HG02870 (cell line): ENCODE data around the gene INPP5D.
"Not testable (repeated sequence)": the region's sequence is repeated elsewhere in the genome, so short reads cannot be mapped to it uniquely, and the experiment has no call there.

ENCODE experiments used
- ATAC-seq: cut with Tn5 transposase; IDR thresholded peaks from one replicate; pipeline ENCODE4 v1.9.1; 2021; ENCODE audit warnings: mild to moderate bottlenecking, moderate library complexity; ENCODE audit not compliant: unreplicated experiment

INPP5D gene

DNA sequence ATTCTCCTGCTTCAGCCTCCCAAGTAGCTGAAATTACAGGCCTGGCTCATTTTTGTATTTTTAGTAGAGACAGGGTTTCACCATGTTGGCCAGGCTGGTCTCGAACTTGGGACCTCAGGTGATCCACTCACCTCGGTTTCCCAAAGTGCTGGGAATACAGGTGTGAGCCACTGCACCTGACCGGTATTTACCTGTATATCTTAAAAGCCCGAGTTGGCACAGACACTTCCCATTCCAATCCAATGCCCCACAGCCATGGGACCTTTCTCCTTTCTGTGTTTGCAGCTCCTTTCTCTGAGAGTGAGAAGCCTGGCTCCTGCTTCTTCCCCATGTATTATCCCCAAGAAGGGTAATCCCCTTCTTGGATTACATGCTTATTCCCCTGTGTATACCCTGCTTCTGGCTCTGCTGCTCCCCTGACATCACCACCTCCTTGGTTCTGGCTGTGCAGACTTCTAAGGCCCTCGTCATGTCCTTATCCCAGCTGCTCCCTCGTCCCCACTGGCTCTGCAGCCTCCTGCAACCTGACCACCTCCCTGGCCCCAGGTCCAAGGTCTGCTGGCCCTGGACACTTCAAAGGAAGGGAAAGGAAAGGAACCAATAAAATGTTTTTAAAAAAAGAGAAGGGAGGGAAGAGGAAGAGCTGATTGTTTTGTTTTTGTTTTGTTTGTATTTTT, 52.8 kb downstream of the INPP5D start:
- no peak for ATAC-seq

DNA sequence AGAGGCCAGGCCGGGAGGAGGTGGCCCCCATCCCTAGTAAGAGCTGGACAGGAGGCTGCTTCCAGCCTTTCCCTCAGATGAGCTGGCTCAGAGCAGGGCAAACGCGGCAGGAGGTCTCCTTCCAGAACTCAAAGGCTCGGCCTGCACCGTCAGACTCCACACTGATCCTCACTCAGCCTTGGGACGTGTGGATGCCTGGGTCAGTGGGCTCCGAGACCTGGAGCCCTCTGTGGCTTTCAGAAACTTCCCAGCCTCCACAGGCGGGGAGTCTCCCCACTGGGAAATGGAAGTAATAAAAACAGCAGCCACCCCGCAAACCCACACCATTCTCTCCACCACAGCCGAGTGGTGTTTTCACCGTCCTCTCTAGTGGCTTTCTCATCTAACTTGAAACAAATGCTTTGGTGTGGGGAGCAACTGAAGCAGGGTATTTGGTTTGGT, 54.3 kb downstream of the INPP5D start:
- no peak for ATAC-seq

DNA sequence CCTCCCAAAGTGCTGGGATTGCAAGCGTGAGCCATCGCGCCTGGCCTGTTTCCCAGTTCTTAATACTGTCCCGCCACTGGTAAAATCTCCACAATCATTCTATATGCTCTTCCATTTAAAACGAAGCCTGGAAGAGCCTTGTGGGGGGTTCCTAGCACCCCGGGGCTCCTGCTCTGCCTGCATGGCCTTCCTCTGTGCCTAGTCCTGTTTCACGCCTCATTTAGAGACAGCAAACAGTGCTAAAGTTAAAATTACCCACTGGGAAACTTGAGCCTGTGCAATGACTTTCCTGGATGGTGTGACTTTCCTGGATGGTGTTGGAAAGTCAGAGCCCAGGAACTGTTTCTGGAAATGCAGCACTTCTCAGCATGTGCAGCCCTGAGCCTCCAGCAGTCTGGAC, 55.0 kb downstream of the INPP5D start:
- no peak for ATAC-seq

DNA sequence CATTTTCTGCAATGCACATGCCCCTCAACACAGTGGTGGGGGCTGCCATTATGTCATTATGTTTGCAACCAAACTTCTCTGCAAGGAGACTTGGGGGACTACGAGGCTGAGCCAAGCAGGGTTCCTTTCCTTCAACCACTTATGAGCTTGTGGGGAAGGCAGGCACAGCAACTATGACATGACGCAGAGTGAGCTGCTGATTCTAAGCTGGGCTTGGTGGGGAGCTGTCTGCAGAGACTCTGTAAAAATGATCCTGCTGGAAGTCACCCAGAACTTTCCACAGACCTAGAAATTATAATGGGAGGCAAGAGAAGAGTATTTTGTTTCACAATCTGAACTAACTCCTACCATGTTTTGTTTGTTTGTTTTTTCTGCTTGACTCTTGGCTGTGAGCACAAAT, 55.6 kb downstream of the INPP5D start:
- ATAC-seq: no peak

DNA sequence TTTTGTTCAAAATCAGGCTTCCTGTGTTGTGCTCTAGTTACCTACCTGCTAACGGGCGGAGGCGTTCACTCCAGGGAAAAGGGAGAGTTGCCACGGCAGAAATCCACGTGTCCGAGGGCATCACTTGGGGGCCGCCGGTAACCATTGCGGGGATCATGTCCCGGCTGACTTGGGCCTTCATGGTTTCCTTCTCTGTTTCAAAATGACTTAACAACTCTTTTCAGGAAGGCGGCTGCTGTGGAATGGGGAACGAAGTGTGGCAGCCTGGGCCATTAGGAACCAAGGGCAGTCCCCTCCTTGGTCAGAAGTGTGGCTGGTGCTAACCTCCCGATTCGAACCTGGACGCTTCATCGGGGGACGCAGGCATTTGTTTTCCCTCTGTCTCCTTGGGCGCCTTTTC, 56.8 kb downstream of the INPP5D start:
- ATAC-seq: no peak

DNA sequence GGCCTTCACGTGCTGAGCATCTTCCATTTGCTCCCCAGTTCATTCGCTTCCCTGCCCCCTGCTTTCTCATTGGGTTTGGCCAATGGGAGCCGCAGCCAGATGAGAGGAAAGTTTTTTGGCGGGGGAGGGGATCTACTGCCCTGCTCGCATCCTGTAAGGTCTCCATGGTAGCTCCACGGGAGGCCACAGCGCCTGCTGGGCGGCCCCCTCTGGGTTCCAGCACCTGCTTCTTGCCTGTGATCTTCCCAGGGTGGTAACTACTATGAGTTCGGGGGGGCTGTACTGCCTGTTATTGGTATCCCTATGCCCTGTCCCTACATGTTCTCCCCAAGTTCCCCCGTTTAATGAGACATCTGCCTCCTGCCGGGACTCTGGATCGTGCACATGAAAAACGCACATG, 57.2 kb downstream of the INPP5D start:
- ATAC-seq: no peak

DNA sequence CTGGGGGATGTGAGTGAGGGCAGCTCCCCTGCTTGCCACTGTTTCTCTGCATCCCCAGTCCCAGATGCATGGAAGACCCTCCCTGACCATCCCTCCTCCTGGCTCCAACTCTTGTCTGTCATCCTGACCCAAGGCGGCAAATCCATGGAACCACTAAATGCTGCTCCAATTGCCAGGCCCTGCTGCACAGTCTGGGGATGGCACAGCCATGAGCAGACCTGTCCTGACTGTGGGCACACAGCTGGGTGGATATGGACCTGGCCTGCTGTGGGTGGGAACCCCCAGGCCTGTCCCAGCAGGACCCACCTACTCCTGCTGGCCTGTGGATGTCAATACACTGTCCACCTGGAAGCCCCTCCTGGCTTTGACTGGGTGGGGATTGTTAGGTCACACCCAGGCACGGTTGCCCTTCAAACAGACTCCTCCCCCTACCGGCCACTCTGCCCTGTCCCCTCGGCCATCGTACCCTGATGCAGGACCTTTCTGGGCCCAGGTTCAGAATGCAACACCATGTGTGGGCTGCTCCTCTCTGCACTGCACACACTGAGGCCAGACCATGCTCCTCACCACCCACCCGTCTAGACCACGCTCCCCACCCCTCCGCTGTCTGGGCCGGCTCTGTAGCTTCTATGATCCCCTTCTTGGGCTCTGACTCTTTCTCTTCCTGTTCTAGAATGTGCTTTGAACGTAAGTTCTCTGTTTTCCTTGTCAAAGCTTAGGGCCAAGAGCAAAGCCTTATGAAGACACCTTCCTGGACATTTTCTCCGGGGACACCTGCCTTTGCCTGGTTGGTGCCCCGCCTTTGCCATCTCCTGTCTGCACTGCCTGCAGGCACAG, 57.9 kb downstream of the INPP5D start:
- no peak for ATAC-seq

DNA sequence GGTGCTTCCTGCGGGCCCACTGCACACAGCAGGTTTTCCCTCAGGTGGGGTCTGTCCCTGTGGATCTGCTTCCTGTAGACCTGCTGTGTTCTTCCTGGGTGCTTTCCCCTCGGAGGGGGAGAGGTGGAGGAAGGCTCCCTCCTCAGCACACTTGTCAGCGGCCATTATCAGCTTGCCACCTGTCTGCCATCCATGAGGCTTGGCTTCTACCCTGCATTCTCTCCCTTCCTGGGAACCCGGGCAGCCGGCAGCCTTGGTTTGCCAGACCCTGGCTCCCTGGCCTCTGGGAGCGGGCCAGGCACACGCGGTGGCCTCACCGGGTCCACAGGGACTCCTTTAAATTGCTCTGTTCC, 58.5 kb downstream of the INPP5D start:
- ATAC-seq: no peak

DNA sequence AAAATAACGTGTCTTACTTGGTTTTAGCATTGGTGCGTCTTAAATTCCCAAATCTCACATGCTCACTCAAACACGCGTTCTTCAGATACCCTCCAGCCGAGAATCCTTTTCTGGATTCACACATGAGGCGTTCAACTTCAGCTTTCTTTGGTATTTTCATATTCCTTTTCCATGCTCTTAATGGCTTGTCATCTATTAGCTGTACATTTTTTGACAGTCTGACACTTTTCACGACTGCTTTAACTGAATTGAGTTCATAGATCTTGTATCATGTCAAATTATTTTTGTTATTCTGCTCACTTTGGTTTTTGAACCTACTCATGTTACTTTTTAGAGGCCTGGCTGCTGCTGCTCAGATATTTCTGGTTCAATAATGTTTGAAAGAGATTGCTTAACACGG, 59.0 kb downstream of the INPP5D start:
- ATAC-seq: no peak

DNA sequence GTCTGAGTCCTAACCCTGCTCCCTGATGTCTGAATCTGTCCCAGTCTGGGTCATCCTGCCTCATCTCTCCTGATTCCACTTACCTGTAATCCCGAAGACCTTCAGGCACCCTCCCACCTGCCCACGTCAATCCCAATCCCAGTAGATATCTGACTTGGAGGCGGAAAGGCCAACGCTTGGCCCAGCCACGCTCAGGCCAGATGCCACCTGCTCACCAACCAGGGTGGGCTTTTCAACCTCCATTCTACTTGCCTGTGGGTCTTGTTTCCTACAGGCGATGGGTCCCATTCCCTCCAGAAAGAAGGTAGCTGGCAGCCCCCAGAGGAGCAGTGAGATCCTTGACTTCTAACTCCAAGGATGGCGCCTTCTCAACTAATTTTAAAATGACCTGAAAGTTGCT, 59.7 kb downstream of the INPP5D start:
- ATAC-seq: no peak

DNA sequence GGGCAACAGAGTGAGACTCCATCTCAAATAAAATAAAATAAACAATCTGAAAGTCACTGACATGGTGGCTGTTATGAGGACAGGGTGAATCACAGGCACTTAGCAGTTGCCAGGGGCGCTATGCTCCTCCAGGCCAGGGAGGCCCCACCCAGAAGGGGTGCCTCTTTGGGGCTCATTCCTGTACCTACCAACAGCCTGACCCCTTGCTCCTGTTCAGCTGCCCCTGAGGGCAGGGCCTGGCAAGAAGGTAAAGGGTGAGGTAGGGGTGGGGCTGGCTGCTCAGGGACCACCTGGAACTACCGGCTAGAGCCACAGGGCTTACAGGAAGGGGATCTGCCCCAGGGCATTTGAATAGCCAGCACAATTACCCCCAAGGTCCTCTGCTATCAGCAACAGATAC, 60.3 kb downstream of the INPP5D start:
- ATAC-seq: no peak

DNA sequence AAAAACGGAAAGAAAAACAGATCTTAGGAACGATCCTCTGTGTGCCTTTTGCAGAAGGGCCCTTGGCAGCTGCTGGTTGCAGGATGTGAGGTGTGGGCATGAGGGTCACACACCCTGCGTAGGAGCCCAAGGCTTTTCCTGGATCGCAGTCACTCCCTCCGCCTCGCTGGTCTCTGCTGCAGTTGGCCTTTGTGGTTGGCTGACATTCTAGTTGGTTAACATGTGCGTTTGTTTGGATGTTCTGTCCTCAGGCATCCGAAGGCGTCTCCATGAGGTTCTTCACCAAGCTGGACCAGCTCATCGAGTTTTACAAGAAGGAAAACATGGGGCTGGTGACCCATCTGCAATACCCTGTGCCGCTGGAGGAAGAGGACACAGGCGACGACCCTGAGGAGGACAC, 61.7 kb downstream of the INPP5D start:
- ATAC-seq: no peak

DNA sequence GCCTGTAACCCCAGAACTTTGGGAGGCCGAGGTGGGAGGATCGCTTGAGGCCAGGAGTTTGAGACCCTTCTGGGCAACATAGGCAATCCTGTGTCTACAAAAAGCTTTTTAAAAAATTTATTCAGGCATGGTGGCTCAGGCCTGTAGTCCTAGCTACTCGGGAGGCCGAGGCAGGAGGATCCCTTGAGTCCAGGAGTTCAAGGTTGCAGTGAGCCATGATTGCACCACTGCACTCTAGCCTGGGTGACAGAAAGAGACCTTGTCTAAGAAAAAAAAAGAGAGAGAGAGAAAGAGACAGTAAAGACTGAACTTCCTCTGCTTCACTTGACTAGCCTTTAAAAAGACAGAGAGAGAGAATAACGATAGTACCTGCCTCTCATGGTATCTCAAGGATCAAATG, 62.4 kb downstream of the INPP5D start:
- ATAC-seq: no peak

DNA sequence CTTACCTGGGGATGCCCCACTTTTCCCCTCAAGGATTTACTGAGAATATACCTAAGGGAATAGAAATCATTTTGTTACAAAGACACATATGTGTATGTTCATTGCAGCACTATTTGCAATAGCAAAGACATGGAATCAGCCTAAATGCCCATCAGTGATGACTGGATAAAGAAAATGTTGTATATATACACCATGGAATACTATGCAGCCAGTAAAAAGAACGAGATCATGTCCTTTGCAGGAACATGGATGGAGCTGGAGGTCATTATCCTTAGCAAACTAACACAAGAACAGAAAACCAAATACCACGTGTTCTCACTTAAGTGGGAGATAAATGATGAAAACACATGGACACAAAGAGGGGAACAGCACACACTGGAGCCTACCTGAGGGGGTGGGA, 63.4 kb downstream of the INPP5D start:
- ATAC-seq: not testable (repeated sequence)

DNA sequence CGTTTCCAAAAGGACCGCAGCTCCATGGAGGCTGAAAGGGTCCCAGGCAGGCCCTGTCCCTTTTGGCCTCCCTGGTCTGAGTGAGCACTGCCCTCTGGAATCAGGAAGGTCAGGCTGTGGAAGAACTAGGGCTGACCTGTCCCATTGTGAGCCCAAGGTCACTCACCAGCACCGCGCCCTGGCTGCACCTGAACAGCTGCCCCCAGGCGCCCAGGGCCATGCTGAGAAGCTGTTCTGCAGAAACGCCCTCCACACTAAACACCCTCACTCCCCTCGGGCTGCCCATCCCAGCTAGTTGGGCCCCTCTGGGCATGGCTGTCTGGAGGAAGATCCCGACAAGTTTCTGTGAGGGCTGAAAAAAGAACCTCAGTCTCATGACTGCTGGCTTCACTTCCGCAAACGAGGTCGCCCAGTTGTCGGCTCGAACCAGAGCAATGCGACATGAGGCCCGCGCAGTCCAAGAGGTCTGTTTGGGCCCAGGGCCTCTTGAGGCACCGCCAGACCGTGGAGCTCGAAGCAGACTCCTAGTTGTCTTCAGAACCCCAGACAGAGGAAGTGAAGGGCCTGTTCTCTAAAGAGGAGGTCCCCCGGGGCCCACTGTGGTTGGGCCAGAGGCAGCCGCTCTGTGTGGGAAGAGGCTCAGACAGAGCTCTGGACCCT, 64.4 kb downstream of the INPP5D start:
- ATAC-seq: peak; percentile 77

DNA sequence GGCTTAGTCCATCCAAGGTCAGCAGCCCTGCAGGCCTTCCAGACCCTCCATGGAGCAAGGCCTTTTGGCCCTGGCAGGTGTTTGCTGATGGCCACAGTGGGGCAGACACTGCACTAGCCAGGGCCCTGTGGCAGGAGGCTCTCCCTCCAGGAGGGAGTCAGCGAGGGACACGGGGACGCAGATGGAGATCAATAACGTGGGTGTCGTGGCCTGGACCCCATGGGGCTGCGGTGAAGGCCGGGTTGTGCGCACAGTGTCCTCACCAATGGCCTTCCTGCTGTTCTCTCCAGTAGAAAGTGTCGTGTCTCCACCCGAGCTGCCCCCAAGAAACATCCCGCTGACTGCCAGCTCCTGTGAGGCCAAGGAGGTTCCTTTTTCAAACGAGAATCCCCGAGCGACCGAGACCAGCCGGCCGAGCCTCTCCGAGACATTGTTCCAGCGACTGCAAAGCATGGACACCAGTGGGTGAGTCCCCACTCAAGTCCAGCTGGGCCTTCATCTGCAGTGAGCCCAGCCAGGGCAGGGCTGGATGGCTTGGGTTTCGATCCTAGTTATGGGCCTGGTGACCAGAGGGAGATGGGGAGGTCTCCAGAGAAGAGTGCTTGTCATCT, 65.4 kb downstream of the INPP5D start:
- ATAC-seq: no peak

DNA sequence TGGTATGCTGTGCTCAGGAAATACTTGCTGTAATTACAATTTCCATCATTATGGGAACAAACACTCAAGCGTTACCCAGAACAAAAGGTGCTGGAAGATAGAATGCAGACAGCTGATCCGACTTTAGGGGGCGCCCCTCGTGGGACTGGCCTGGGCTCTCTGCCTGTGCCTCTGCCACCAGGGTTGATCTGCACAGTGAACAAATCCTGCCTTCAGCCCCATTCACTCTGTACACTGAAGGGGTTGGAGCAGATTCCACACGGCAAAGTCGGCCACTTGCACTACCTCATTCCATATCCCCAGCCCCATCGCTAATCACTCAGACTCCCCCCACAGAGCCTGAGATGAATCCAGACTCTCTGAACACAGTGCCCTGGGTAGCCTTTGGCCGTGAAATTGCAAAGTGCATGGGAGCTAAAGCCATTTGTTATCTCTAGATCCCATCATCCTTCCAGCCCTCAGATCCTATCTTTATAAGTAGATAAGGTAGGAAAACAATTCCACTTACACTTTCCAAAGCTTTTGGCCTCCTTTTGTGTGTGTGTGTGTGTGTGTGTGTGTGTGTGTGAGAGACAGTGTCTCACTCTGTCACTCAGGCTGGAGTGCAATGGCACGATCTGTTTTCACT, 69.3 kb downstream of the INPP5D start:
- ATAC-seq: no peak

DNA sequence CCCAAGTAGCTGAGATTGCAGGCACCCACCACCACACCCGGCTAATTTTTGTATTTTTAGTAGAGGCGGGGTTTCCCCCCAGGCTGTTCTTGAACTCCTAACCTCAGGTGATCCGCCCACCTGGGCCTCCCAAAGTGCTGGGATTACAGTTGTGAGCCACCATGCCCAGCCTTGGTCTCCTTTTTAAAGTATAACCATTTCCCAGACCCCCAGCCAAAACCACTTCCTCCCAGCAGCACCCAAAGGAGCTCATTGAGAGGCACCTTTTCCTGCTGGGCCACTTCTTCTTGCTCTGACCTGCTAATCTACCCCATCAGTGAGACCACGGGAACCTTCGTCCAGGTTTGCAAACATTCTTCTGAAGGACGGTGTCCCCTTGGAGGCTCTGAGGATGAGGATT, 69.9 kb downstream of the INPP5D start:
- ATAC-seq: no peak

DNA sequence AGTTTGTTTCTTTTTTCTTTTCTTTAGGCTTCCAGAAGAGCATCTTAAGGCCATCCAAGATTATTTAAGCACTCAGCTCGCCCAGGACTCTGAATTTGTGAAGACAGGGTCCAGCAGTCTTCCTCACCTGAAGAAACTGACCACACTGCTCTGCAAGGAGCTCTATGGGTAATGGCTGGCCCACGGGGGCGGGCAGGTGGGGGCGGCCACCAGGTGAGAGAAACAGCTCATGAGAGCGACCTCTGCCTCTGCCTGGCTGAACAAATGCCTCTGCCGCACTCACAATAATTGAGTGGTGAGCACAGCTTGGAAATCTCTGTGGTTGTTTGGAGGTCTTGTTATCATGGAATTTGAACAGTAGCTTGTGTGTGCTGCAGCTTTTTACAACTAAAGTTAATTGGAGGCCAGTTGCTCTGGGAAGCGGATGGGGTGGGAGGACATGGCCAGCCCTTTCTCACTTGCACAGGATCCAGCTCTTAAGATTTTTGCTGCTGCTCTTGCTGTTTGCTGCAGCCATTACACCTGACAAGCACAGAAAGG, 70.4 kb downstream of the INPP5D start:
- ATAC-seq: no peak

DNA sequence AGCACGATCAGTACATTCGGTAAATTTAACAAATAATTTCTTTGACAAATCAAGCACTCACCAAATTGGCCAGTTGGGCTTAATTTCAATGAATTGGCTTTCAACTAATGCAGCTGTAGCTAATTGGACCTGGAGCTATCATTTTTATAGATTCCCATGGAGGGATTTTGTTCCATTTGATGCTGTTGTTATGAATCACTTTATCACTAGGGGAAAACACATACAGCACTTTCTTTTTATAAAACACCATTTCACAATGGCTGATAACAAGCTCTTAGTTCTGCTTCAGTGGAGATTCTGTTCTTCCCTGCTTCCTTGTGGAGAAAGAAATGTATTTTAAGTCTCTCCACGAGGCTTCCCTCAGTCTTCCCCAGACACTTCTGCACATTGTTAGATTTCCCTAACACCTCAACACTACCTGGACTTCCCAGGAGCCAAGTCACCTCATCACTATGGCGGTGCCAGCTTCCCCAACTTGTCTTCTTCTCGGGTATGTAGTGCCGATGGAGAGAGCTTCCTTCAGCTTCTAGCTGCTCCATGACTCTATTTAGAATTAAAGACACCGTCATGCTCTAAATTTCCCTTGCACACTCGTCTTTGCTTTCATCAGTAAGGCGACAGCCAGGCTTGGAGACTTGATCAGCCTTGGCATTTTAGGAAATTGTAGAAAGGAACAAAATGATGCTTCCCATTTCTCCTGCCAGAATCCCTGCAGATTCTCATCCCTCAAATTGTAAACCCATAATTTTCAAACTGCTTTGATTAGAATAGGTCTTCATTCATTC, 72.0 kb downstream of the INPP5D start:
- ATAC-seq: no peak
